Amniotic epithelial cell (primary cell): Measurements from ENCODE around the gene GGCX.
A peak's percentile ranks its signal among the peaks of the same experiment; 100 is the strongest.
"Not testable (repeated sequence)": the region's sequence is repeated elsewhere in the genome, so short reads cannot be mapped to it uniquely, and the experiment has no call there.

ENCODE experiments used
- DNase-seq: peaks from one replicate; pipeline ENCODE4 v3.0.0-alpha.2; 2010; ENCODE audit warnings: low read depth

Gene GGCX

GRCh38 chr2:85594715-85595300 is 33.5 kb upstream of the GGCX start:
- DNase-seq = no peak

DNA sequence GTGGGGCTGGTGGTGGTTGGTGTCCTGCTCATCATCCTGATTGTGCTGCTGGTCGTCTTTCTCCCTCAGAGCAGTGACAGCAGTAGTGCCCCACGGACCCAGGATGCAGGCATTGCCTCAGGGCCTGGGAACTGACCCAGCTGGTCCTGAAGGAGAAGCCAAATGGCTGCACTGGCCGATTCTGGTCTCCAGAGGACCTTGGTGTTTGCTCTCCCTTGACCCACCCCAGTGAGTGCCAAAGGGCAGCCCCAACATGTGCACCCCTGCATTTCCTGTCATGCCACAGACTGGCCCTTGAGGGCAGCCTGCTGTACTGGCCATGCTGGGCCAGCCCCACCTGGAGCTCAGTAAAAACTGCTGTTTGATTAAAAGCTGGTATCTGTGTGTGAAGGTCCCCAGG is 31.7 kb upstream of the GGCX start:
- DNase-seq = no peak

DNA sequence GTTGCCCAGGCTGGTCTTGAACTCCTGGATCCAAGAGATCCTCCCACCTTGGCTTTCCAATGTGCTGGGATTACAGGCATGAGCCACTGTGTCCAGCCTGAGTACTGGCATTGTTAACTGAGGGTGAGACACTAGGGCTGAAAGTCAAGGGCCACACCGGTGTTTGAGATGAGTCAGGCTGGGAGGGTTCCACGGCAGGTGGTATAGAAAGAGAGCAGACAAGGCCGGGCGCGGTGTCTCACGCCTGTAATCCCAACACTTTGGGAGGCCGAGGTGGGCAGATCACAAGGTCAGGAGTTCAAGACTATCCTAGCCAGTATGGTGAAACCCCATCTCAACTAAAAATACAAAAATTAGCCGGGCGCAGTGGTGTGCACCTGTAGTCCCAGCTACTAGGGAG is 31.0 kb upstream of the GGCX start:
- DNase-seq = not testable (repeated sequence)

DNA sequence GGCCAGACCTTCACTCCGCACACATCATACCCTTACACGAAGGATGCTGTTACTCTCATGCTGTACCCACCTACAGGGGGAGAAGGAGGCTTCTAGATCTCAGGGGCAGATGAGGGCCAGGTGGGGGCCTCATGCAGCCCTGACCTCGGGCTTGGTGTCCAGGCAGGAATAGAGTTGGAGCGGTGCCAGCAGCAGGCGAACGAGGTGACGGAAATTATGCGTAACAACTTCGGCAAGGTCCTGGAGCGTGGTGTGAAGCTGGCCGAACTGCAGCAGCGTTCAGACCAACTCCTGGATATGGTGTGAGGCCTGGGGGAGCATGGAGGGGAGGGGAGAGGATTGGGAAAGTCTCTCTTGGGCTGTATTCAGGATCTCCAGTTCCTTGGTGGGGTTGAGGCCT is 30.3 kb upstream of the GGCX start:
- no peak for DNase-seq

DNA sequence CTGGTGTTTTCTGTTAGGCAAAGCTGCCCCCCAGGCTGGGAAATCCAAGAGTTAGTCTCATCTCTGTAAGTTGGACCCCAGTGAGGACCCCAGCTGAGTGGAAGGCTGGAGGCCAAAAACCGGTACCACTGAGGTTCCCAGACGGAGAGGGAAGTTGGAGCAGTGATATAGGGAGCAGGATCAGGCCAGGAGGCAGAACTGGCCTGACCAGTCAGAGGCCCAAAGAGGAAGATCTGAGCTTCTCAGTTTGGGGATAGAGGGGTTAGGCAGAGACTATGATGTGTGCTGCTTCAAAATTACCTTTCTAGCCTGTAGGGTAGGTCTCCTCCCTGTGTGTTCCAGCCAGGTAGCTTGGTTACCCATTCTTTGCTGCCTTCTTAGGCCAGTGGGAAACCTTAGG is 29.7 kb upstream of the GGCX start:
- DNase-seq = no peak

- peak; percentile 100 for DNase-seq
Observed at GRCh38 chr2:85589982-85590791, 28.9 kb upstream of the GGCX start.

DNA sequence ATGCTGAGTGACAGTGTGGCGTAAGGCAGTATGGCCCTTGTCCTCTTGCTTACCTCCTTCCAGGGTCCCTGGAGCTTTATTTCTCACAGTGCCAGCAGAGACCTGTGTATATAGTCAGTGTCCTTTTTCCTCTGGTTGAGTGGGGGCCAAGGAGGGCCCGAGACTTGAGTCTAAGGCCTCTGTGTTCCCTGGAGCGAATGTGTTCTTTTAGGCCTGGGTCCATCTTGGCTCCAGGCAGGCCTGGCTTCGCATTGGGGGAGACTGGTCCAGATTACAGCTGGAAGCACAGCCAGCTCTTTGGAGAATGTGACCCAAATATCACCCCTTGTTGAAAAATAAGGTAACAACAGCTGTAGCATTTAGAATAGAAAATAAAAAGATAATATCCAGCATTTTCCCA is 27.9 kb upstream of the GGCX start:
- DNase-seq = no peak

DNA sequence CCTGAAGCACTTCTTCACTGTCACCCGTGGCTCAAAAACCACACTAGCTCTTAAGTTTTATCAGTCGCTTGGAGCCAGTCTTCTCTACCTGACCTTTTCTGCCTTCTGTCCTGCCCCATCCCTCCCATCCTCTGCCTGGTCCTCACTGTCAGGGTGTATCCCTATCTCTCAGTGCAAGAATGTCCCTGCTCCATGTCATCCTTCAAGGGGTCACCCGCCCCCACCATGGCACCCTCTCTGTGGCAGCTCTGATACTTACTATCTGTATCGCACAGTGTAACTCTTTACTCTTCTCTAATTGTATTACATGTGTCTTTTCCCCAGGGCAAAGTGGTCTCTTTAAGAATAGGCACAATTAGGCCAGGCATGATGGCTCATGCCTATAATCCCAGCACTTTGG is 27.4 kb upstream of the GGCX start:
- no peak for DNase-seq

DNA sequence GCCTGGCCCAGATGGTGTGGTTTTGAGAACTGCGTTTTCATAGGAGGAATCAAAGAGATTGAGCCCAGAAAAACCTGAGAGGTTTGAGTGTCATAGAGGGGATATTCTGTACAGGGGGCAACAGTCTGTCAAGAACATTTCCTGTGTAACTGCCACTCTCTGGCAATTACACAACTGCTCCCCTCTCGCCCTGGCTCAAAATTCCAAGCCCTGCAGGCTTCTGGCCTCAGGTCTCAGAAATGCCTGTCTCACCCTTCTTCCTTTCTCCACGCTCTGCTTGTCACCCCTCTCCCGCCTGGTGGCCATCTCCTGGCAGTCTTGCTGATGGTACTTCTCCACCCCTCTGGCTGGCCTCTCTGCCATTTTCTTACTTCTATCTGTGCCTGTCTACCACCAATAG is 26.9 kb upstream of the GGCX start:
- no peak for DNase-seq

DNA sequence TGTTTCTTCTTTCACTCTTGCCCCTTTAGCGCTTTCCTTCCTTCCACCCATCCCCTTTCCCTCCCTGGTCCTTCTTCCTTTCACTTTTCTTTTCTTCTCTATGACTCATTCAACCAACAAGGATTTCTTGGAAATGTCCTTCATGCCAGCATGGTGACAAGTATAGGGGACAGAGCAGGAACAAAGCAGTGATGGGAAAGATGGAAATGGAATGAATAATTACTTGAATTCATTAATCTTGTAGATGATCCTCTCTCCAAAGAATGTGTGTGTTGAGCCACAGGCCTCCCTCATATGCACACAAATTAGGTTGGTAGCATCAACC is 24.4 kb upstream of the GGCX start:
- peak; percentile 59 for DNase-seq

- DNase-seq = peak; percentile 66
Observed at GRCh38 chr2:85584857-85585780, 23.8 kb upstream of the GGCX start.

GRCh38 chr2:85584354-85584856 is 23.1 kb upstream of the GGCX start, which contains the start of gene VAMP5:
VAMP5 (plus strand) TSS chr2:85584431; CDS start chr2:85584491, 60 bp downstream.
- no peak for DNase-seq

DNA sequence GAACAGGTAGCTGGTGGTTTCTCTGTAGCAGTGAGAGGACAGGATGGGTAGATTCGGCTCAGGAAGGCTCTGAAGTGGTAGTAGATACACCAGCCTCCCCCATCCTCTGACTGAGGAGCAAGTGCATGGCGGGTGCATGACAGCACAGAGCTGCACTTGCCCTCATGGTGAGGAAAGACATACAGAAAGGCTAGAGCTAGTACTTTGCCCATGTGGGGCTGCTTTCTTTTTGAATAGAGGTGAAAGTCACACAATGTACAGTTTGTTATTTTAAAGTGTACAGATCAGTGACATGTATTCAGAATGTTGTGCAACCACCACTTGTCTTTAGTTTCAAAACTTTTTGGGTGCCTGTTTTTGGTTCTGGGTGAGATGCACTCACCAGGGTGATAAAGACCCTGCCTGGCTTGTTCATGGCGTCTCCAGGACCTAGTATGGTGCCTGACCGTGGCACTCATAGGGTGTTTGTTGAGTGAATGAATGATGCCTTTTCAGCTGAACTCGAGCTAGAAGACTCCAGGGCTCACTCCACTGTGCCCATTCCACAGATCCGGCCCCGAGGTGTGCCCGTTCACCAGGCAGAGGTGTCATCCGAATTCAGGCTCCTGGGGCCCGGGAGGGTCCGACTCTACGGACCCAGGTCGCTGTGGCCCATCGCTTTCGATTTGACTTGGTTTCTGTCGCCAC is 22.5 kb upstream of the GGCX start:
- no peak for DNase-seq

GRCh38 chr2:85582492-85582891 is 21.2 kb upstream of the GGCX start:
- no peak for DNase-seq

- DNase-seq = no peak
Observed at GRCh38 chr2:85580206-85580605, 18.9 kb upstream of the GGCX start.

DNA sequence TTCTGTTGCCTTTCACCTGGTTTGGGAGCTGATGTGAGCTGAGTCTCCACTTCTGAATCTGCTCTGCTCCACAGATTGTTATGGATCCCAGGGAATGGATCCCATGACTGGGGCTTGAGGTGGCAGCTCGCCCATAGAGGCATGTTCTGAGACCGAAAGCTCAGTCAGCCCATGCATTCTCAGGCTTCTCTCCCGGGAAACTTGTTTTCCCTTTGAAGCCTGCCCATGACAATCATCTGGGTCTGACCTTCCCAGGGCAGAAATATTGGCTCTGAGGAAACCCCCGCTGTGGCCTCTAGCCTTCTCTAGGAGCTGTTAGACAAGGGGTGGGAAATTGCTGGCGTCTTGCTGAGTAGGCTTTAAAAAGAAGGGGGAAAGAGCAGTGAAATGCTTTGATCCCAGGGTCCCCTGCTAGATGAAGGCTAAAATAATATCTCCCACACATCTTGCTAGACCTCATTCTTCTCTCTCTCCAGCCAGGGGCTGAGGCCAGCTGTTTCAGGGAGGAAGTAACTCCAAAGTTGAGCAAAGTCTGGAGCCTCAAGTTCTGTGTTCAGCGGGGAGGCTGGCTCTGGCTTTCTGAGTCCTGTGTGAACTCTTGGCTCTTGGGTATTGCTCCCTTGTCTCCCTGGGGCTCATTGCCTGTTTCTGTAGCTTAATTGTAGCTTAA is 18.1 kb upstream of the GGCX start:
- no peak for DNase-seq

DNA sequence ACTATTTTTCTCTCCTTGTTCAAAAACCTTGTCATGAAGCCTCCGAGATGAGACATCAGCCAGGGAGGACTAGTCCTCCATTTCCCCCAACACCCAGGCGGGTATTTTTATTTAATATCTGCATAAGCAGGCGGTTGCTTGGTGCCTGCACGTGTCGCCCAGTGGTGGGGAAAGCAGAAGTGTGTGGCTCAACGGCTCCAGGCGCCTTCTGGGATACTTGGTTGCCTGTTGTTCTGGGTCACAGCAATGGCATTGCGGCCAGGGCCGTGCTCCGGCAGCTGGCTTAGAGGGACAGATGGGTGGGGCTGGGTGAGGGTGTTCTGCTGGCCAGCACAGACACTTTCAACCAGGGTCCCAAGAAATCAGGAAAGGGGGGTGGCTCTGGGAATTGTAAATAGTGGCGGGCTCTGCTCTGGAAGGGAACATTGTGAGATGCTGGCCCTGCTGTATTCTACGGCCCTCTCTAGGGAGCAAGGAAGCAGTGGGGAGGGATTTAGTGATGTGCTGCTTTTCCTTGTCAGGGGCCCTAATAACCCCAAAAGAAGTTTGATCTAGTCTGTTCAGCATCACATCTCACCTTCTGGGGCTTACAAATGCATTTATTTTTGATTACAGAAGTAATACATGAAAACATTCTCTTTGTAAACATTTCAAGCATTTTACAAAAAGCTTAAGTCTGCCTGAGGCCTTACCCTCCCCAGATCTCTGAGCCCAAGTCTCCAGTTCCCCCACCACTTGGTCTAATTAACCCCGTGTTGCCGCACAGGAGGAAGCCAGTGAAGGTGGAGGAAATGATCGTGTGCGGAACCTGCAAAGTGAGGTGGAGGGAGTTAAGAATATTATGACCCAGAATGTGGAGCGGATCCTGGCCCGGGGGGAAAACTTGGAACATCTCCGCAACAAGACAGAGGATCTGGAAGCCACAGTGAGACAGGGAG is 17.2 kb upstream of the GGCX start:
- no peak for DNase-seq

- peak; percentile 43 for DNase-seq
Observed at GRCh38 chr2:85577386-85578242, 16.3 kb upstream of the GGCX start, which contains the start of gene VAMP8. VAMP8 (plus strand) TSS chr2:85577586; CDS start chr2:85577647, 61 bp downstream.

DNA sequence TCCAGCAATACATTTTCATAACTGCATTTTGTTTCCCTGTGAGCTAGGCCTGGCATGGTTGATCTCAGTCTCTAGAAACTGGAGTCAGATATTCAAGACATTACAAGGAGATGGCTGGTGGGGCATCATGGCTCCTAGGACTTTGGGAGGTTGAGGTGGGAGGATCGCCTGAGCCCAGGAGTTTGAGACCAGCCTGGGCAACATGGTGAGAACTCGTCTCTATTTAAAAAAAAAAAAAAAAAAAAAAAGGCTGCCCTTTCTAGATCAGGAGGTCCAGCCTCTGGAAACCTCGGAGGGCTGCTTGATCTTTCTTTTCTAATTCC is 15.7 kb upstream of the GGCX start:
- DNase-seq = no peak
